Chondrocyte (in vitro differentiated cells): Measurements from ENCODE around the gene IFT122. TPM values are rescaled to one million over a fixed set of nuclear protein-coding genes. Genes with fewer than 3 reads are reported as not detected.

ENCODE experiments used
- DNase-seq: peaks from one replicate; pipeline ENCODE4 v3.0.0; 2021; ENCODE audit warnings: mixed read lengths, low spot score
- H3K27ac Mint-ChIP-seq: one replicate; pipeline ENCODE4 v1.8.0; 2021; ENCODE audit warnings: mild to moderate bottlenecking, moderate library complexity, mixed read lengths; ENCODE audit not compliant: unreplicated experiment
- H3K27me3 Mint-ChIP-seq: 2 replicates; pipeline ENCODE4 v1.8.0; 2021; ENCODE audit warnings: low read depth, mixed read lengths
- H3K36me3 Mint-ChIP-seq: 2 replicates; pipeline ENCODE4 v1.8.0; 2021; ENCODE audit warnings: low read depth, mixed read lengths
- H3K4me1 Mint-ChIP-seq: 2 replicates; pipeline ENCODE4 v1.8.0; 2021; ENCODE audit warnings: low read depth, mild to moderate bottlenecking, mixed read lengths
- H3K4me3 Mint-ChIP-seq: one replicate; pipeline ENCODE4 v1.8.0; 2021; ENCODE audit warnings: mild to moderate bottlenecking, moderate library complexity, mixed read lengths; ENCODE audit not compliant: unreplicated experiment
- H3K9me3 Mint-ChIP-seq: 2 replicates; pipeline ENCODE4 v1.8.0; 2021; ENCODE audit warnings: low read depth, mixed read lengths
- CTCF ChIP-seq: fragments of 200-600 bp; sonication (generic); IDR thresholded peaks from 2 replicates; pipeline ENCODE4 v1.5.0; 2021; ENCODE audit warnings: antibody characterized with exemption, mild to moderate bottlenecking, moderate library complexity
- total RNA-seq: library from RNA; stranded (reverse); gene quantifications from 3 replicates; pipeline ENCODE4 v1.2.1, GENCODE V29; 2021

Gene IFT122
- total RNA-seq, 1 donor from 2014 or later = 16.2 TPM

GRCh38 chr3:129536804-129537203 is 96.8 kb downstream of the IFT122 start:
- Mint-ChIP-seq H3K27ac (no peak overlapping the region), H3K9me3 (no peaks in the 10 kb centered on the region), H3K27me3 (no peaks in the 10 kb centered on the region), H3K4me1 (peaks cover 20% of the 10 kb centered on the region), H3K4me3 (no peak overlapping the region), H3K36me3 (no peaks in the 10 kb centered on the region)
- no peak for TF ChIP-seq CTCF
- no peak for DNase-seq

DNA sequence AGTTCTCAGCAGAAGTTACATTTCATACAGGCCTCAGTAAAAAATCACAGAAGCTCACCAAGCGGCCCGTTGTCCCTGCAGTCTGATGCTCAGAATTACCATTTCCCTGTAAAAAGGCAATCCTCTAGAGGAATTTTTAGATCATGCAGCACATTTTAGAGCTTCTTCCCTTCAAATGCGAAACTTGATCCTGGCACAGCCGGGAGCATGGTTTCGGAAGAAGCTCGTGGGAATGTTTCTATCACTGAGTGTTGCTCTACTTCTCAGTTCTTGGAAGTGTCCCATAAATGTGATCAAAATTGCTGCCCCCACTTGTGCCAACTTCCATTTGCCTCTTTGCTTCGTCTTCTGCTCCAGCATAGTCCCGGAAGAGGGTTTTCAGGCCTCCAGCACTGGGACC is 99.2 kb downstream of the IFT122 start:
- no peak for TF ChIP-seq CTCF
- no peaks in the 10 kb centered on the region for H3K9me3 Mint-ChIP-seq
- H3K36me3 Mint-ChIP-seq = no peaks in the 10 kb centered on the region
- H3K27ac Mint-ChIP-seq = peak overlapping the region; percentile 78
- peaks cover 16% of the 10 kb centered on the region for H3K4me1 Mint-ChIP-seq
- DNase-seq = no peak
- no peaks in the 10 kb centered on the region for H3K27me3 Mint-ChIP-seq
- H3K4me3 Mint-ChIP-seq = no peak overlapping the region

DNA sequence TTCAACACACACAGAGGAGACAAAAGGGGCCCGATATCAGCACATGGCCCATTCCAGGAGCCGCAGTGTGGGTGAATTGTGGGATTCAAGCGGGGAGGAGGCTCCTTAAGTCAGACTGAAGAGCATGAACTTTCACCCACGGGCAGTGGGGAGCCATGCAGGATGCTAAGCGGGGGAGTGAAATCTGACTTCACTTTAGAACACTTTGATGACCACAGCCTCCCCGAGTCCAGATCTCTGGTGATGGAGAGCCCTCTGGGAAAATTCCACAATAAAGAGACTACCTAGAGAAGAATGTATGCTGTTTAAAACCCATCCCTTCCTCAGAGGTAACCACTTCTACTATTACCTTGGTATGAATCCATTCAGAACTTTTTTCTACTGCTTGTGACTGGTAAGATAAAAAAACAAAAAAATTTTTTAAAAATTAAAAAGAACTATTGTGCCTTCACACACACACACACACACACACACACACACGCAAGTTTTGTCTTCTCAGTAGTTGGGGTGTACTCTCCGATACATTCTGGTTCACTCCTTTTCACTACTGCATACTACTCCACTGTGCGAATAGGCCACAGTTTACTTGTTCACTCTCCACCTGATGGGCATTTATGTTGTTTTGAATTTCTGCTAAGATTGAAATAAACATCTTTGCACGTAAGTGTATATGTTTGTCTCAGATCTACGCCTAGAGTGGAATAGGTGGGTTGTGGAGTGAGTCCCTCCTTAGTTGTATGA is 100.9 kb downstream of the IFT122 start:
- Mint-ChIP-seq H3K27me3 (no peaks in the 10 kb centered on the region), H3K4me1 (peaks cover 9% of the 10 kb centered on the region), H3K9me3 (no peaks in the 10 kb centered on the region), H3K36me3 (no peaks in the 10 kb centered on the region), H3K27ac (no peak overlapping the region), H3K4me3 (no peak overlapping the region)
- TF ChIP-seq CTCF = no peak
- no peak for DNase-seq

- no peak for TF ChIP-seq CTCF
These were observed 102.7 kb downstream of the IFT122 start for GRCh38 chr3:129542747-129543146.

GRCh38 chr3:129543156-129543790 is 103.2 kb downstream of the IFT122 start, which contains the start of gene H1-8:
TSS of gene H1-8 (plus strand) at chr3:129543175. CDS start at chr3:129543219, 44 bp downstream.
- DNase-seq = peak; percentile 84
- Mint-ChIP-seq H3K4me1 (peaks cover 9% of the 10 kb centered on the region), H3K9me3 (no peaks in the 10 kb centered on the region), H3K27ac (no peak within 1 kb of the TSS), H3K36me3 (no peaks in the 10 kb centered on the region), H3K4me3 (no peak within 1 kb of the TSS), H3K27me3 (no peaks in the 10 kb centered on the region)
- no peak for TF ChIP-seq CTCF

More at GRCh38 chr3:129542747-129543146, 102.7 kb downstream of the IFT122 start:
- H3K4me1 Mint-ChIP-seq = peaks cover 9% of the 10 kb centered on the region
- H3K27me3 Mint-ChIP-seq = no peaks in the 10 kb centered on the region
- DNase-seq = peak; percentile 55
- H3K4me3 Mint-ChIP-seq = no peak overlapping the region
- no peaks in the 10 kb centered on the region for H3K9me3 Mint-ChIP-seq
- H3K27ac Mint-ChIP-seq = no peak overlapping the region
- no peaks in the 10 kb centered on the region for H3K36me3 Mint-ChIP-seq
